A673 (cell line): ENCODE measurements around the gene WNK2.

Source experiments
- CTCF ChIP-seq: fragments of 300-800, 200-600 bp; sonication (generic); conservative IDR thresholded peaks from 2 replicates; pipeline ENCODE4 v1.5.1; 2017; ENCODE audit warnings: low read depth, mild to moderate bottlenecking, antibody characterized with exemption, low read length, moderate library complexity, mixed read lengths
- EZH2 ChIP-seq: fragments of 200-600 bp; sonication (generic); IDR thresholded peaks from 2 replicates; pipeline ENCODE4 v1.6.1; 2017; ENCODE audit warnings: borderline replicate concordance, low read depth, mild to moderate bottlenecking, mixed read lengths, antibody characterized with exemption, low read length; ENCODE audit not compliant: poor library complexity, severe bottlenecking

- TF ChIP-seq CTCF (no peak), EZH2 (no peak)
These were observed 103.7 kb downstream of the WNK2 start for GRCh38 chr9:93287593-93287992.
